Measurements from ENCODE around the gene GLYAT.
A peak's percentile ranks its signal among the peaks of the same experiment; 100 is the strongest.
"Not testable (repeated sequence)": the region's sequence is repeated elsewhere in the genome, so short reads cannot be mapped to it uniquely, and the experiment has no call there.

The GLYAT gene

DNA sequence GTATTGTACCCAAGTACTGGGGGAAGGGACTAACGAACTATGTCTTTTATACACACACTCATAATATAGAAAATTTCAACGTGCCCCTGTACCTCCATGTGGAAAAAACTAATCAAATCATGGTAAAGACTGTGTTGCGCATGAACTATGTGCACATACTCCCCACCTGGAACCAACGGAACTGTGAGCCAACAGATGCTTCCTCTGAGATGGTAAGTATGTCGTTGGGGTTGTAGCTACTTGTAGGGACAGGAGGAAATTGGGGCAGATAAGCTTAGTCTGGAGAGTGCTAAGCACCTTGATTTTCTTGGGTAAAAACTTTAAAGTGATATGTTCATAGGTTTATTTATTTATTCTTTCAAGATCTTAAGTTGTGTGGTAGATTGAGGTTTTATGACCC is 40.1 kb downstream of the GLYAT start:
- DNase-seq: no peak

DNA sequence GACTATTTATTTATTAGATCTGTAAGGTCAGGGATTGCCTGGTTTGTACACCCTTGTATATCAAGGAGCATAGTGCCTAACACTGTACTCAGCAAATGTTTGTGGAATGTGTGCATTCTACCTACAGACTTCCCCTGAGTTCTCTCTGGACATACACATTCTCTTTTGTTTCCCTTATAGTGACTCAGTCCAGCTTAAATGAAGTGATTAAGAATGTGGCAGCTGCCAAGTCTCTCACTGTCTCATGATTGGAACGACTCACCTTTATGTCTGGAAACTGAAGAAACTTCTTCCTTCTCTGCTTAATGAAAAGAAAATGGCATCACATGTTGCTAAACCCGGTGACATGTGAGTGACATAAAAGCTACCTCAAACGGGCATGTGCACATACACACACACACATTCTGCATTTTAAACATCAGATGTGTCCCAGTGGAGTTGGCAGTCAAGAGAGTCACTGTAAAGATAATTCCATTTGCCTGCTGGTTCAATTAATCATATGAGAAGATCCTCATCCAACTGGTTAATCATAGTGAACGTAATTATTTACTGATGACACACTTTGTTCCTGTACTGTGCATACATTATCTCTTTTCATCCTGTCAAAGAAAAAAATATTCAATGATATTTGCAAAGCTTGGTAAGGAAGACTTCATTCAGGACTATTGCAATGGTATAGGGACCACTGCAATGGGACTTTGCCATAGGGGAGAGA is 42.8 kb downstream of the GLYAT start:
- no peak for DNase-seq
- intact Hi-C loops (cut with DNase I): no loop called here

More for the DNA sequence above, 40.1 kb downstream of the GLYAT start:
- intact Hi-C loops (cut with DNase I): no loop called here

GRCh38 chr11:58685973-58686722 is 45.6 kb downstream of the GLYAT start:
- DNase-seq: no peak
- intact Hi-C loops (cut with DNase I): no loop called here

- intact Hi-C loops (cut with DNase I); DNase-seq: not testable (repeated sequence)
These were observed 49.1 kb downstream of the GLYAT start for GRCh38 chr11:58682660-58683059.

DNA sequence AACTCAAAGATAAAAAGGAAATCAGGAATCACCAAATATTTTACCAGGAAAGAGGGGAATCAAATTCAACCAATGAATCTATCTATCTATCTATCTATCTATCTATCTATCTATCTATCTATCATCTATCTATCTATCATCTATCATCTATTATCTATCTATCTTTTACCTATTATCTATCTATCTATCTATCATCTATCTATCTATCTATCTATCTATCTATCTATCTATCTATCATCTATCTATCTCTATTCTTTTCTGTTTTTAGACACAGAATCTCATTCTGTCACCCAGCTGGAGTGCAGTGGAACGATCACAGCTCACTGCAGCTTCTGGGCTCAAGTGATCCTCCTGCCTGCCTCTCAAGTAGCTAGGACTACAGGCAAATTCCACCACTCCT is 54.2 kb downstream of the GLYAT start:
- DNase-seq; intact Hi-C loops (cut with DNase I): not testable (repeated sequence)

DNA sequence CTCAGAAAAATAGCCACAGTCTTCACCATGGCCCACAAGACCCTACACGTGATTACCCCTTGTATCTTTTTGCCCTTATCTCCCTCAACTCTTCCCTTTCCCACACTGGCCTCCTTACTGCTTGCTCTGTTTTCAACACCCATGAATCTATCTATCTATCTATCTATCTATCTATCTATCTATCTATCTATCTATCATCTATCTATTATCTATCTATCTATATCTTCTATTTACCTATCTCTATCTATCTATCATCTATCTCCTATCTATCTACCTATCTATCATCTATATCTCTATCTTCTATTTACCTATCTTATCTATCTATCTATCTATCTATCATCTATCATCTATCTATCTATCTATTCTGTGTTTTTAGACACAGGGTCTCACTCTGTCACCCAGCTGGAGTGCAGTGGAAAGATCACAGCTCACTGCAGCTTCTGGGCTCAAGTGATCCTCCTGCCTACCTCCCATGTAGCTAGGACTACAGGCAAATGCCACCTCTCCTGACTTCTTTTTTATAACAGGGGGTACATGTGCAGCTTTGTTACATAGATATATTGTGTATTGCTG is 55.1 kb downstream of the GLYAT start:
- intact Hi-C loops (cut with DNase I): no loop called here
- DNase-seq: no peak

- intact Hi-C loops (cut with DNase I): no loop called here
- peak; percentile 32 to 93 (median 83) for DNase-seq
These were observed 56.2 kb downstream of the GLYAT start for GRCh38 chr11:58675334-58676155.

DNA sequence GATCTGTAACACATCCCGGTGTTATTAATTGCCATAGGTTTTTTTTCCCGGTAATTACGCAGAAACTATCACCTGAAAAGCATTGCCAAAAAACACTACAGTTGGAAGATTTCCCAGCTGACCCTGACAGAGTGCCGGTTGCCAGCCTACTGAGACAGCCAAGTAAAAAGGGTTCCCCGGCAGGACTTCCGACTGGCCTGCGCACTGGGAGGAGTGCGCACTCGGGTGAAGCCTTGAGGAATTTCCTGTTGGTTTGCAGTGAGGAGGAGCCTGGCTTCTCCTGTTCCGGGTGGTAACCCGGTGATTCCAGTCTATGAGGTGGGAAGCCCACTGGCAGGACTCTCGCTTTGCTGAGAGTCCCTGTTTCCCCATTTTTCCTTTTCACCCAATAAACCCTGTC is 57.1 kb downstream of the GLYAT start:
- peak in 1 of 42 donors; percentile 40 for DNase-seq
- intact Hi-C loops (cut with DNase I): no loop called here

DNA sequence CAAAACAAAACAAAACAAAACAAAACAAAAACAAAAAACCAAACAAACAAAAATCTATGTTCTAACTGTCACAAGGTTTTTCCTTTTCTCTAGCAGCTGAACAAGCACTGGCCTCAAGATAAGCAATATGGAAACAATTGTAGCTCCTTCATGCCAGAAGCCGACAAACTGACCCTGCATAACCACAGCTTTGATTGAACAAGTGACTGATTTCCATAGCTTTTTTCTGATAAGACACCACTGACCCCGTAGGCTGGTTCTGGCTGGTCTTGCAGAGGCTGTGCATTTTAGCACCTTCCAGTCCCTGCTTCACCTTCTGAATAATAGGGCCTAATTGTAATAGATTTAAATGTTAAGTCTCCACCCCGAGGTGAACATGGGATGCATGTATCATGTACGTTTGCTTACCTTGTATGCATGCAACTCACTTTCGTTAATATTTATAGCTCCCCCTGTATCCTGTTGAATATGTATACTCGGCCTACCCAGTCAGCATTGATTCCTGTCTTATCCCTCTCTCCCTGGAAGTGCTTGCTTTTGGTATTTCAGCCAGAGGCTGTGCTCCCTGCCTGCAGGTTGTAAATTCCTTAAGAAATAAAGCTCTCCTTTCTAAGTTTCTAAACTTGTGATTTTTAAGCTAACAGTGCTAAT is 59.6 kb downstream of the GLYAT start:
- DNase-seq: no peak
- intact Hi-C loops (cut with DNase I): no loop called here

DNA sequence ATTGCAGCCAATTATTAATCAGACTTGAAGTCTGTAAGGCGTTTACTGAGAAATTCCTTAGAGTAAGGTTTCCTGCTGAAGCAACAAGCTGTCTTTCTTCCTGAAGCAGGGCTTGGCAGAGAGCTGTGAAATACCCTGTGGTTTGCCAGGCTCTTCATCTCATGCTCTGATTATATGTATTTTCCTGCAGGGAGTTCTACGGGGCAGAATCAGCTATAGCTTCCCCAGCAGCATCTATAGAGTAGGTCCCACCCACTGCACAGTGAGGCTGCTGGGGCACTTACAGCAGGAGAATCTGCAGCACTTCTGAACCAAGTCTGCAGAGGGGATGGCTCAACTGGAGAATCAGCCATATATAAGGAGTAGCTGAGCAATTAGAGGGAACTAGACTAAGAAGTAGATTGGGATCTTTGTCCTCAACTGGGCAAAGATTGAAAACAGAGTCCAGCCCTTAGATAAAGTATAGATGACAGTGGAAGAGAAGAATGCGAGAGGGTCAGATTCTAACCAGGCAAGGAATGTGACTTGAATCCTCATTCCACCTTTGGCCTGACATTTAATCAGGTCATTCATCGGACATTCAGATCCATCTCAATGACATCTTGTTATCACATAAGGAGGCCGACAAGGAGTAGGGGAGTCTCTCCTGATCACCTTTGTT is 71.7 kb downstream of the GLYAT start:
- intact Hi-C loops (cut with DNase I): no loop called here

DNA sequence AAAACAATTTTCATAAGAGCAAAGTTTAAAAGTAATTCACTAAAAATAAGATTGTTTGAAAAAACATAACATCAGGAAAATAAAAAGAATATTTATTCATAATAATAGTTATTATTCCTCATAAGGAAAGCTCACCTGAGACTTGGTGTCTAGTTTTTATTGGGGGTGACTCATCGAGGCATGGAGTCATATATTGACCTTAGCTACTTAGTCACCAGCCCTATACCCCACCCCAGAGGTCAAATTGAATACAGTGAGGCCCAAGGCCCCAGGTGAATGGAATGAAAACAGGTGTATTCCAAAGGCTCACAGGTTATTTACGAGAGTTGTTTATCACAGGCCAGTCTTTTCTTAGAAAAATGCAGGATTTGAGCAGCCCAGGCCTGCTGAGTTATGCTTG is 72.3 kb downstream of the GLYAT start:
- DNase-seq: no peak
- intact Hi-C loops (cut with DNase I): no loop called here

More for the DNA sequence above, 71.7 kb downstream of the GLYAT start:
- DNase-seq: no peak

All from head of caudate nucleus (tissue), 42 donors.